HG03571 (cell line): Measurements from ENCODE around the gene CCR5.

ENCODE experiments used
- ATAC-seq: cut with Tn5 transposase; IDR thresholded peaks from one replicate; pipeline ENCODE4 v1.9.1; 2021; ENCODE audit not compliant: unreplicated experiment

Gene CCR5

DNA sequence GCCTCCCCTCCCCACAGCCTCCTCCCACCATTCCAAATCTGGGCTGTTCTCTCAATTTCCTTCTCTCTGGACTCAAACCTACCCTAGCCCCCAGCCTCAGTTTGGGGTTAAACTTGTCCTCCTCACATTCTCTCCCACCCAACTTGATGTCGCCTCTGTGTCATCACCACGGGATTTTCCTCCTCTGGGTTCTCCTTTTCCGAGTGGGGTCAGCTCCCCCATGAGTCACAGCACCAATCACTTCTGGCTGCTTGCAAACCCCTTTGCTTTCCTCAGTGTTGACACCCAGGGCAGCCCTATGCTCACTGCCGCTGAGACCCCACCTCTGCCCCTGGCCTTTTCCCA is 35.7 kb downstream of the CCR5 start:
- no peak for ATAC-seq

GRCh38 chr3:46406788-46407611 is 36.3 kb downstream of the CCR5 start, which contains the start of the genes CCR5AS and CCRL2:
Gene CCR5AS (minus strand): TSS chr3:46407066.
Gene CCRL2 (plus strand): TSS chr3:46407259. CDS start chr3:46408080, 821 bp downstream.
- ATAC-seq = no peak

DNA sequence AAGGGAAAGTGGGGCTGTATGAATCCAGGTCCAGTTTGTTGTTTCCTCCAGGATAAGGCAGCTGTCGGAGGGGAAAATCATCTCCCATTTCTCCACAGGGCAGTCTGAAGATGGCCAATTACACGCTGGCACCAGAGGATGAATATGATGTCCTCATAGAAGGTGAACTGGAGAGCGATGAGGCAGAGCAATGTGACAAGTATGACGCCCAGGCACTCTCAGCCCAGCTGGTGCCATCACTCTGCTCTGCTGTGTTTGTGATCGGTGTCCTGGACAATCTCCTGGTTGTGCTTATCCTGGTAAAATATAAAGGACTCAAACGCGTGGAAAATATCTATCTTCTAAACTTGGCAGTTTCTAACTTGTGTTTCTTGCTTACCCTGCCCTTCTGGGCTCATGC is 37.2 kb downstream of the CCR5 start:
- ATAC-seq = no peak

GRCh38 chr3:46408853-46409252 is 38.1 kb downstream of the CCR5 start:
- ATAC-seq = no peak

DNA sequence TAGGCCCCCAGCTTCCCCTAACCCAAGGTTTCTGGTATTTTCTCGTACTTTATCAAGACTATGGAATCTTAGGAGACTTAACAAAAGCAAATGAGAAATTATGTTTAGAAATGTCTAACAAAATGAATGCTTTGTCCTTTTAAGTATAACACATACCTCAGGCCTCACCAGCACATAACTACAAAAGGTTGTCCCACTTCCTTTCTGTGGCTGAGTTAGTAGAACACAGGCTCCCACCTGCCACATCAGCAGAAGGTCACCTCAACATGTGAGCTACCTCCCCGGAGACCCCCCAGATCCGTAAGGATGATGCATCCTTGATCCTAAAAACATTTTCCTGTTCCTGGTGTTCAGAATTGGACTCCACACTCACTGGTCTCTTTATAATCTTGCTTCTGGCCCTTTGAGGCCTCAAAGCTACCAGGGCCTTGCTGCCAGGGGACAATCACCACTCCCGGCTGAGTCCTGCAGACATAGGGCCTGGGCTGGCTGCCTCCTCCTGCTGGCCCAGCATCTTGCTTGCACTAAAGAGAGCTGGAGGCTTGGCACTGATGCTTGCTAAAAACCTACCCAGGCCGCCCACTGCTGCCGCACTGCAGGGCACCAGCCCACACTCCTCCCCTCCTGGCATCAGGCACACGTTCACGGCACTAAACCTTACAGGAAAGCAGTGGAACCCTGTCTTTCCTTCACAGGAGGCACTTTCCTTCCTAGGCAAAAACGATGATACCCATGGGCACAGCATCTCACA is 39.2 kb downstream of the CCR5 start:
- no peak for ATAC-seq

DNA sequence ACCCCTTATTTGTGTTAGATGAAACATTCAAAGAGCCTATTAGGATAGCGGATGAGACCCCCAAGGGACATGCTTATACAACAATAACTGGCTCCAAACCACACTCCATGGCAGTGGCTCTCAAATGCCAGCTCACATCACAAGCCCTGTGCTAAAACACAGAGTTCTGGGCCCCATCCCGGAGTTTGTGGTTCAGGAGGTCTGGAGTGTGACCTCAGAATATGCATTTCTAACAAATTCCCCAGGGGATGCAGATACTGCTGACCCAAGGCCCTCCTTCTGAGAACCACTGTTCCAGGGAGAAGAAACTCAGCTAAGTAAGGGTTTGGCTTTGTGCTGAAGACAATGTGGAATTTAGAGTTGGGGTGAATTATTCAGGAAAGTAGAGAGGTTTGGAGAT is 39.9 kb downstream of the CCR5 start:
- ATAC-seq = no peak

DNA sequence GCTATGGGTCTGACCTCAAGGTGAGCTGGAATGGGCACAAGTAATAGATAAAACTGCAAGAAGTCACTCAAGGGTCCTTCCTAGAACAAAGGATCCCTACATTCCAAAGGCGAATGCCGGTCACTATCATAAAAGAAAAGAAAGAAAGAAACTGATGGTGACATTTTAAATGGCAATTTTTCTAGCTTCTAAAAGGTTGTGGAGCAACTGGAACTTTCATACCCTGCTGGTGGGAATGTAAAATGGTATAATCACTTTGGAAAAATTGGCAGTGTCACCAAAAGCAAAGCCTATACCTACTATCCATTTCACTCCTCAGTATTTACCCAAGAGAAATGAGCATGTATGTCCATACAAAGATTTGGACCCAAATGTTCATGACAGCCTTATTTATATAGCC is 40.5 kb downstream of the CCR5 start:
- no peak for ATAC-seq

DNA sequence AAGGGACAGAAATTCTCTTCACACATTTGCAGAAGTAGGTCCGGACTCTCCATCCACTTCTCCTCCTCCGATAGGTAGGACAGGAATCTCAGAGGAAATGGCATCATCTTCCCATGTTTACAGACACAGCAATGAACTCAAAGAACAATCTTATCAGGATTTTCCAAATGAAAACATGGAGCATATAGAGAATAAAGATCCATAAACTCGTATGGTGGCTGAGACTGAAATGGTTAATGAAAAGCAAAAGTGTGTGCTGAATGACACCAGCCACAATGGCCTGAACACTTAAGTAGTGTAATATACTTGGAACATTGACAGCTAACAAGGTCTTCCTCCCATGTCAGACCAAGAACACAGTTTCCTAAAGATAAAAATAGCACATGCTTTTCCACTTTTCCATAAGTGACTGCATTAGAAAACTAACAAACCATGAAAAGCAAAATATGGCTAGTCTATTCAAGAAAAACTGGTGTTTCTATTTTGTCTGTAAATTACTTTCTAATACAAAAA is 42.1 kb downstream of the CCR5 start:
- no peak for ATAC-seq

GRCh38 chr3:46413951-46414350 is 43.2 kb downstream of the CCR5 start:
- ATAC-seq = no peak

GRCh38 chr3:46414739-46415138 is 44.0 kb downstream of the CCR5 start:
- ATAC-seq = no peak

GRCh38 chr3:46416125-46416810 is 45.5 kb downstream of the CCR5 start:
- ATAC-seq = no peak

- no peak for ATAC-seq
Observed at GRCh38 chr3:46416811-46417510, 46.2 kb downstream of the CCR5 start.

DNA sequence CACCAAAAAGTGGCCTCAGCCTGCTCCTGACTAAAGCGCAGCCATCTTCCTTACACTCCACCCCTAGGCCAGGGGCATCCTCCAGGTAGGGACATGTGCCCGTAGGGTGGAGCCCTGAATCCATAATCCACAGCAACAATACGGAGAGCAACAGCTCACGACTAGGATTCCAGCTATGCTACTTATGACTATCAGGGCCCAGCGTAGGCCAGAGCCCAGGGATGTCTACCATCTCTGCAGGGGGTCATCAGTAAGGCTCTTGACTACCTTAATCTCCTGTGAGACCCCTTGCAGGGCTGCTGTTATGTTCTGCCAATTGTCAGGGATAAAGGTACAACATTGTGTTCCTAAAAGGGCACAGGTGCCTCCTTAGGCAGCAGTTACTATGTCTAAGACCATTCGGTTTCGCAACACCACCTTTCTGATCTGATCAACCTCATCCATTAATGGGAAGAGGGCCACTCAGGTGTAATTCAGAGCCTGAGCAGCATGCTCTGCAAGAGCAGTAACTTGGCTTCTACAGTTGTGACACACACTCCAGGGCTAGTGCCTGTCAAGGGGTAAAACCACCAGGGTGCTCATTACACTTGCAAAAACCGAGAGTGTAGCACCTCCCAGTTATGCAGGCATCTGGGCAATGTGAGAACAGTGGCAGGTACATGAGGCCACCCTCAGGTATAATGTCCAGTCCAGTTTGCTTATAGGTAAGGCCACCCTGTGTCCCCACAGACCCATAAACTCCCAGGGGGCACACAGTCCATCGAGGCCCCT is 47.3 kb downstream of the CCR5 start:
- ATAC-seq = no peak

DNA sequence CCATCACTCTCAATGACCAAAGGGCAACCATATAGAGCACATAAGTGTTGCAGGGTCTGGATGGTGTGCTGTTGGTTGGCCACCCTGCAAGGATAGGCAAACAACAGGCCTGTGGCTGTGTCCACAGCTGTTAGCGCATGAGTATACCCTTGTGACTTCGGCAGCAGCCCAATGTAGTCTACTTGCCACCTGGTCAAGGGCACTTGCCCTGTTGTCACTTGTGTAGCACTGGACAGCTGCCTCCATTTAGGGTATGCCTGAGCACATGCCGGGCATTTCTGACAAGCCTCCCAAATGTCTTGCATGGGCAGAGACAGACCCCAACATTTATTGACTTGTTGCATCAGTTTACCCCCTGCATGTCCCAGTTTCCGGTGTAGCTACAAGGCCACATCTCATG is 49.1 kb downstream of the CCR5 start:
- ATAC-seq = no peak

GRCh38 chr3:46420931-46421330 is 50.2 kb downstream of the CCR5 start:
- no peak for ATAC-seq

- no peak for ATAC-seq
Observed at GRCh38 chr3:46422617-46423016, 51.9 kb downstream of the CCR5 start.

DNA sequence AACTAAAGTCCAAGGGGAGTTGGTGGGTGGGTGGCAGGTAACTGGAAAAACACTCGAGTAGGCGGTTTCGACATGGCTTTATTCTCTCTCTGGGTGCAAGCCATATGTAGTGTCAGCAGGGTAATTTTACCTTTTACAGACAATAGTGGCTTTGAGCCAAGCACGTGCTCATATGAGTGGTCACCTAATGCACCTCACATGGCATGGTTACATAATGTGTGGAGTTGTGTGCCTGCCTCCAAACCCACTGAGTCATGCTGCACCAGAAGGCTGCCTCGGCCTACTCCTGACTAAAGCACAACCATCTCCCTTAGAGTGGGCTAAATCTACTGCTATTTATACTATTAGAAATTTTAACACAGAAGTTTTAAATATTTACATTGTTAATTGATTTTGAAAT is 52.8 kb downstream of the CCR5 start:
- no peak for ATAC-seq
